Measurements from ENCODE around the gene PLA2G12A. TPM values are rescaled to one million over a fixed set of nuclear protein-coding genes. Genes with fewer than 3 reads are reported as not detected.

PLA2G12A gene
- polyA plus RNA-seq, 1 of the 3 experiments (the other 2 are of a cell fraction) = 7.9 TPM

DNA sequence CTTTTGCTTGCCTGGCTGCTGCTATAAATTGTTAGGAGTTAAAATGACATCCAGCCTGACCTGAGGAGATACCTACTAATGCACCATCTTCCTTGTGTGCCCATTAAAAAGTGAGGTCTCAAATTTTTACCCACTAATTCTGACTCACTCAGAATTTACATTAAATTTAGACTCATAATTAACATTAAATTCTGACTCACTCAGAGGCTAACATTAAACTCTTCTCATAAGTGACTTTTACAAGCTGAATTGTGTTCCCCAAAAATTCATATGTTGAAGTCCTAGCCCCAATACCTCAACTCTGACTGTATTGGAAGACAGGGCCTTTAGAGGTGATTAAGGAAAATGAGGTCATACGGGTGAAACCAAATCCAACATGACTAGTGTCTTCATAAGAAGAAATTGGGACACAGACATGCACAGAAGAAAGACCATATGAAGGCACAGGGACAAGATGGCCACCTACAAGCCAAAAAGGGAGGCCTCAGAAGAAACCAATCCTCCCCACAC is 38.4 kb downstream of the PLA2G12A start (continued):
- no peak for TF ChIP-seq SMC3 (IDR thresholded peaks at IDR 0.05; ENCODE audit: low read depth, low read length)
- no peak for TF ChIP-seq EP300 (IDR thresholded peaks at IDR 0.05; ENCODE audit: borderline replicate concordance in 1 of 2, low read depth in 1 of 2, low read length in 1 of 2)
- TF ChIP-seq, protein P1, sequence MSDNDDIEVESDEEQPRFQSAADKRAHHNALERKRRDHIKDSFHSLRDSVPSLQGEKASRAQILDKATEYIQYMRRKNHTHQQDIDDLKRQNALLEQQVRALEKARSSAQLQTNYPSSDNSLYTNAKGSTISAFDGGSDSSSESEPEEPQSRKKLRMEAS (IDR thresholded peaks at IDR 0.05; ENCODE audit: low read depth) = no peak
- TF ChIP-seq TAF1 (IDR thresholded peaks at IDR 0.05; ENCODE audit: borderline replicate concordance, low read depth, low read length) = no peak
- no peak for TF ChIP-seq NFIC (IDR thresholded peaks at IDR 0.05; ENCODE audit: borderline replicate concordance)
- no peak for TF ChIP-seq FOXM1 (IDR thresholded peaks at IDR 0.05; ENCODE audit: low read depth)
- TF ChIP-seq, protein P2, sequence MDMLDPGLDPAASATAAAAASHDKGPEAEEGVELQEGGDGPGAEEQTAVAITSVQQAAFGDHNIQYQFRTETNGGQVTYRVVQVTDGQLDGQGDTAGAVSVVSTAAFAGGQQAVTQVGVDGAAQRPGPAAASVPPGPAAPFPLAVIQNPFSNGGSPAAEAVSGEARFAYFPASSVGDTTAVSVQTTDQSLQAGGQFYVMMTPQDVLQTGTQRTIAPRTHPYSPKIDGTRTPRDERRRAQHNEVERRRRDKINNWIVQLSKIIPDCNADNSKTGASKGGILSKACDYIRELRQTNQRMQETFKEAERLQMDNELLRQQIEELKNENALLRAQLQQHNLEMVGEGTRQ (IDR thresholded peaks at IDR 0.05; ENCODE audit: borderline replicate concordance, low read depth, low read length) = no peak

DNA sequence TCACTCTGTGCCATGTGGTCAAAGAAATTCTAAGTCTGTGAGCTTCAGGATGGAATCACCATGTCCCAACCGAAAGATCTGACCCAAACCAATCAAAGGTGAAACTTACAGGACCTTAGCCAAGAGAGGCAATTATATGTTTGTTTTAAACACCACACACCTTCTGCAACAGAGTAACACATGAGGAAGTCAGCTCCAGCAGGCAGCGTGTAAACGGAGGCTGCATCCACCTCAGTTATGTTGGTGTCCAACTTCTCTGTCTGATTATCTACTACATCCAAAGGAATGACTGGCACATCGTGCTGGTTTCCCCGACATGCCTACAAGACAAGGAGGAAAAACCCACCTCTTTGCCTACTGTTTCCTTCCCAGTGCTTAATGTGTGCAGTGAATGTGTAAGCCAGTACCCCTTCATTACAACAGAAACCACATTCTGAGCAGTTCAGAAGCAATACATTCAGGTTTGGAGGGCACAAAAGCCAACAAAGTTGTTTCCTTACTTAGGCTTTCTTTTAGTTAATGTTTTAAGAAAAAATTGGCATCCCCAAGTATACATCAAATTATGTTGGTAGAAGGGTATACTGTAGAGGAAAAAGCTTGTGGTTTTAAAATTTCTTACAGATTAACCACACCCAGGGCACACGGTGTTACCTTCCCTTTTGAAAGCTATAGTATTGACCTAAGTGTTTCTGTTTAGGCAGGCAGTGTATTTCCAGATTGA is 39.0 kb downstream of the PLA2G12A start:
- H3F3A ChIP-seq (replicated peaks; ENCODE audit: insufficient read depth) = no peaks in the 10 kb centered on the region
- 0 out of 2 replicates have a peak, but pooled peaks cover 2% of the 10 kb centered on the region for H3K79me2 ChIP-seq (ENCODE audit: insufficient read depth)
- POLR2A ChIA-PET = no interaction called here
- H3K4me2 ChIP-seq = no peak overlapping the region
- no peak overlapping the region for H3K9ac ChIP-seq
- H4K20me1 ChIP-seq (ENCODE audit: insufficient read depth) = no peaks in the 10 kb centered on the region
- H2AFZ ChIP-seq (ENCODE audit: low read depth) = no peak overlapping the region
- no peak overlapping the region for H3K27ac ChIP-seq (ENCODE audit: low read depth in 2 of 2, low read length in 1 of 2)
- H3K27me3 ChIP-seq (ENCODE audit: insufficient read depth) = no peaks in the 10 kb centered on the region
- TF ChIP-seq RAD21 (IDR thresholded peaks at IDR 0.05; ENCODE audit: low read length) (no peak), JUND (IDR thresholded peaks at IDR 0.05) (no peak), EZH2phosphoT487 (IDR thresholded peaks at IDR 0.05; ENCODE audit: borderline replicate concordance, low read depth) (no peak), CHD2 (IDR thresholded peaks at IDR 0.05; ENCODE audit: low read length, partially characterized antibody) (no peak), YY1 (IDR thresholded peaks at IDR 0.05; ENCODE audit: low read depth) (no peak), GATA2 (CRISPR knock-in tag; IDR thresholded peaks at IDR 0.05) (no peak), EP300 (IDR thresholded peaks at IDR 0.05; ENCODE audit: borderline replicate concordance in 1 of 2, low read depth in 1 of 2, low read length in 1 of 2) (no peak), SMC3 (IDR thresholded peaks at IDR 0.05; ENCODE audit: low read depth, low read length) (no peak), FOXJ3 (CRISPR knock-in tag; IDR thresholded peaks at IDR 0.05) (no peak), NFIC (IDR thresholded peaks at IDR 0.05; ENCODE audit: borderline replicate concordance) (no peak)
- TF ChIP-seq, protein P3, sequence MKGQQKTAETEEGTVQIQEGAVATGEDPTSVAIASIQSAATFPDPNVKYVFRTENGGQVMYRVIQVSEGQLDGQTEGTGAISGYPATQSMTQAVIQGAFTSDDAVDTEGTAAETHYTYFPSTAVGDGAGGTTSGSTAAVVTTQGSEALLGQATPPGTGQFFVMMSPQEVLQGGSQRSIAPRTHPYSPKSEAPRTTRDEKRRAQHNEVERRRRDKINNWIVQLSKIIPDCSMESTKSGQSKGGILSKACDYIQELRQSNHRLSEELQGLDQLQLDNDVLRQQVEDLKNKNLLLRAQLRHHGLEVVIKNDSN (IDR thresholded peaks at IDR 0.05; ENCODE audit: borderline replicate concordance, low read depth) = no peak
- TF ChIP-seq, protein P4, sequence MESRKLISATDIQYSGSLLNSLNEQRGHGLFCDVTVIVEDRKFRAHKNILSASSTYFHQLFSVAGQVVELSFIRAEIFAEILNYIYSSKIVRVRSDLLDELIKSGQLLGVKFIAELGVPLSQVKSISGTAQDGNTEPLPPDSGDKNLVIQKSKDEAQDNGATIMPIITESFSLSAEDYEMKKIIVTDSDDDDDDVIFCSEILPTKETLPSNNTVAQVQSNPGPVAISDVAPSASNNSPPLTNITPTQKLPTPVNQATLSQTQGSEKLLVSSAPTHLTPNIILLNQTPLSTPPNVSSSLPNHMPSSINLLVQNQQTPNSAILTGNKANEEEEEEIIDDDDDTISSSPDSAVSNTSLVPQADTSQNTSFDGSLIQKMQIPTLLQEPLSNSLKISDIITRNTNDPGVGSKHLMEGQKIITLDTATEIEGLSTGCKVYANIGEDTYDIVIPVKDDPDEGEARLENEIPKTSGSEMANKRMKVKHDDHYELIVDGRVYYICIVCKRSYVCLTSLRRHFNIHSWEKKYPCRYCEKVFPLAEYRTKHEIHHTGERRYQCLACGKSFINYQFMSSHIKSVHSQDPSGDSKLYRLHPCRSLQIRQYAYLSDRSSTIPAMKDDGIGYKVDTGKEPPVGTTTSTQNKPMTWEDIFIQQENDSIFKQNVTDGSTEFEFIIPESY (IDR thresholded peaks at IDR 0.05; ENCODE audit: borderline replicate concordance, low read depth) = no peak
- TF ChIP-seq, protein P5, sequence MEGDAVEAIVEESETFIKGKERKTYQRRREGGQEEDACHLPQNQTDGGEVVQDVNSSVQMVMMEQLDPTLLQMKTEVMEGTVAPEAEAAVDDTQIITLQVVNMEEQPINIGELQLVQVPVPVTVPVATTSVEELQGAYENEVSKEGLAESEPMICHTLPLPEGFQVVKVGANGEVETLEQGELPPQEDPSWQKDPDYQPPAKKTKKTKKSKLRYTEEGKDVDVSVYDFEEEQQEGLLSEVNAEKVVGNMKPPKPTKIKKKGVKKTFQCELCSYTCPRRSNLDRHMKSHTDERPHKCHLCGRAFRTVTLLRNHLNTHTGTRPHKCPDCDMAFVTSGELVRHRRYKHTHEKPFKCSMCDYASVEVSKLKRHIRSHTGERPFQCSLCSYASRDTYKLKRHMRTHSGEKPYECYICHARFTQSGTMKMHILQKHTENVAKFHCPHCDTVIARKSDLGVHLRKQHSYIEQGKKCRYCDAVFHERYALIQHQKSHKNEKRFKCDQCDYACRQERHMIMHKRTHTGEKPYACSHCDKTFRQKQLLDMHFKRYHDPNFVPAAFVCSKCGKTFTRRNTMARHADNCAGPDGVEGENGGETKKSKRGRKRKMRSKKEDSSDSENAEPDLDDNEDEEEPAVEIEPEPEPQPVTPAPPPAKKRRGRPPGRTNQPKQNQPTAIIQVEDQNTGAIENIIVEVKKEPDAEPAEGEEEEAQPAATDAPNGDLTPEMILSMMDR (IDR thresholded peaks at IDR 0.05) = no peak
- TF ChIP-seq, protein P6, sequence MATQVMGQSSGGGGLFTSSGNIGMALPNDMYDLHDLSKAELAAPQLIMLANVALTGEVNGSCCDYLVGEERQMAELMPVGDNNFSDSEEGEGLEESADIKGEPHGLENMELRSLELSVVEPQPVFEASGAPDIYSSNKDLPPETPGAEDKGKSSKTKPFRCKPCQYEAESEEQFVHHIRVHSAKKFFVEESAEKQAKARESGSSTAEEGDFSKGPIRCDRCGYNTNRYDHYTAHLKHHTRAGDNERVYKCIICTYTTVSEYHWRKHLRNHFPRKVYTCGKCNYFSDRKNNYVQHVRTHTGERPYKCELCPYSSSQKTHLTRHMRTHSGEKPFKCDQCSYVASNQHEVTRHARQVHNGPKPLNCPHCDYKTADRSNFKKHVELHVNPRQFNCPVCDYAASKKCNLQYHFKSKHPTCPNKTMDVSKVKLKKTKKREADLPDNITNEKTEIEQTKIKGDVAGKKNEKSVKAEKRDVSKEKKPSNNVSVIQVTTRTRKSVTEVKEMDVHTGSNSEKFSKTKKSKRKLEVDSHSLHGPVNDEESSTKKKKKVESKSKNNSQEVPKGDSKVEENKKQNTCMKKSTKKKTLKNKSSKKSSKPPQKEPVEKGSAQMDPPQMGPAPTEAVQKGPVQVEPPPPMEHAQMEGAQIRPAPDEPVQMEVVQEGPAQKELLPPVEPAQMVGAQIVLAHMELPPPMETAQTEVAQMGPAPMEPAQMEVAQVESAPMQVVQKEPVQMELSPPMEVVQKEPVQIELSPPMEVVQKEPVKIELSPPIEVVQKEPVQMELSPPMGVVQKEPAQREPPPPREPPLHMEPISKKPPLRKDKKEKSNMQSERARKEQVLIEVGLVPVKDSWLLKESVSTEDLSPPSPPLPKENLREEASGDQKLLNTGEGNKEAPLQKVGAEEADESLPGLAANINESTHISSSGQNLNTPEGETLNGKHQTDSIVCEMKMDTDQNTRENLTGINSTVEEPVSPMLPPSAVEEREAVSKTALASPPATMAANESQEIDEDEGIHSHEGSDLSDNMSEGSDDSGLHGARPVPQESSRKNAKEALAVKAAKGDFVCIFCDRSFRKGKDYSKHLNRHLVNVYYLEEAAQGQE (IDR thresholded peaks at IDR 0.05; ENCODE audit: low read depth, low read length) = no peak
- TF ChIP-seq, protein P1 (IDR thresholded peaks at IDR 0.05; ENCODE audit: low read depth) = no peak
- H3K36me3 ChIP-seq (replicated peaks in 1 of 2; ENCODE audit: control insufficient read depth in 1 of 2, insufficient read depth in 2 of 2, low read length in 1 of 2) = peaks cover 41 to 67% of the 10 kb centered on the region in 2 experiments
- no peaks in the 10 kb centered on the region for H3K9me3 ChIP-seq
- DNase-seq = no peak
- no peaks in the 10 kb centered on the region for H3K9me2 ChIP-seq
- H3K4me3 ChIP-seq (ENCODE audit: low read depth in 2 of 2, low read length in 1 of 2) = no peak overlapping the region
- CTCF ChIA-PET = interaction anchor here (0.7 to 1.3 kb wide), 3 partner anchors 10 to 11 kb away, joined by 3 to 4 read pairs (median 4); no protein-coding TSS in a partner anchor
- WGBS (ENCODE audit: low lambda C conversion rate) = 94% methylated on average over 6 of the region's 6 CpGs
- H3K4me1 ChIP-seq (ENCODE audit: control insufficient read depth in 1 of 2, insufficient read depth in 2 of 2, low read depth in 1 of 2, low read length in 1 of 2) = no peaks in the 10 kb centered on the region

All from SK-N-SH (cell line).